Glomerular endothelial cell (primary cell): ENCODE data around the gene CNP. TPM values are rescaled to one million over a fixed set of nuclear protein-coding genes. Genes with fewer than 3 reads are reported as not detected.

Experiments
- DNase-seq: peaks from one replicate; pipeline ENCODE4 v3.0.0-alpha.2; 2011; ENCODE audit warnings: low read depth, low spot score; ENCODE audit errors: extremely low read depth
- total RNA-seq: library from RNA; depleted of rRNA; stranded (reverse); fragments of >200 nt; gene quantifications from 2 replicates; pipeline ENCODE4 v1.2.3, GENCODE V29; 2015

CNP gene
- total RNA-seq, 1 donor from 2014 or later = 97.1 TPM

DNA sequence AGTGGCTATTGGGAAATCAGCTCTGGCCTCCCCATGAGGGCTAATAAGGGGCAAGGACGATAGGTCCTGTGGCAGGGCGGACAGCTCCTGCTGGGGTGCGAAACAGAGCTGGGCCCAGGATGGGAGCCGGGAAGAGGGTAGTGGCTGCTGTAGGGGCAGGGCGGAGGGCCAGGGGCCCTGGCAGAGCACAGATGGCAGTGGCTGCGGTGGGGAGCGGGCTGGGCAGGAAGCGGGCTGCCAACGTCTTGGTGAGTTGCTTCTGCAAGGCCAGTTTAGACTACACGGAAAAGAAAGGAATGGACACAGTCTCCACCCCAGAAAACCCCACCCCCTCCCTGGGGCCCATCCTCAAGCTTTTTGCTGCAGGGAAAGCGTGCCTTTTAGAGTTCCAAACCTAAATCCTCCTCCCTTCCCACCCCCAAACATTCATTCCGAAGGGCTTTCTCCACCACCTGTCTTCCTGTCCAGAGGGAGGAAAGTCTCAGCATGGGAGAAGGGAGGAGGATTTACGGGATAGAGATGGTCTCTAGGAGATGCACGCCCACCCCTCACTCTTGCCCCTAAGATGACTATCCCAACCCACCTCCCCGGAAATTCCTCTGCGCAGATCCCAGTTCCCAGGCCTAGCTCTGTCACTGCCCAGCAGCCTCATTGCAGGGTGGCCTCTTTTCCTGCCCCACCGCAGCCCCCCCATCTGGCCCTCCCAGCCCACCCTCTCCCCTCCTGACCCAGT lies 60.4 kb downstream of the CNP start:
- DNase-seq = no peak

Other genes starting within 250 kb of the CNP start
- gene HAP1, start 232.2 kb upstream of the CNP start, total RNA-seq = 0.99 TPM in 1 of 2 replicates, not detected in the other
- 535 and 764 TPM in 2 replicates for gene JUP, start 180.1 kb upstream of the CNP start, total RNA-seq
- 63.0 and 85.1 TPM in 2 replicates for gene P3H4, start 154.8 kb upstream of the CNP start, total RNA-seq
- gene FKBP10, start 153.8 kb upstream of the CNP start, total RNA-seq = 230 and 241 TPM in 2 replicates
- gene NT5C3B, start 130.6 kb upstream of the CNP start, total RNA-seq = 52.7 and 69.1 TPM in 2 replicates
- not detected in 2 replicates for gene KLHL10, start 129.0 kb upstream of the CNP start, total RNA-seq
- gene KLHL11, start 101.4 kb upstream of the CNP start, total RNA-seq = 15.4 and 15.8 TPM in 2 replicates
- gene ACLY, start 47.8 kb upstream of the CNP start, total RNA-seq = 286 and 388 TPM in 2 replicates
- 0.15 and 0.58 TPM in 2 replicates for gene ODAD4, start 36.2 kb upstream of the CNP start, total RNA-seq
- gene DNAJC7, start 50.6 kb downstream of the CNP start, total RNA-seq = 76.2 and 77.3 TPM in 2 replicates
- 90.9 and 95.7 TPM in 2 replicates for gene NKIRAS2, start 53.3 kb downstream of the CNP start, total RNA-seq
- 0.70 TPM in 1 of 2 replicates, not detected in the other for gene C17orf113, start 83.8 kb downstream of the CNP start, total RNA-seq
- gene ZNF385C, start 131.7 kb downstream of the CNP start, total RNA-seq = not detected in 2 replicates
- gene DHX58, start 145.9 kb downstream of the CNP start, total RNA-seq = 6.5 and 11.3 TPM in 2 replicates
- 24.1 and 26.2 TPM in 2 replicates for gene KAT2A, start 154.6 kb downstream of the CNP start, total RNA-seq
- not detected in 2 replicates for gene HSPB9, start 156.0 kb downstream of the CNP start, total RNA-seq
- 224 and 227 TPM in 2 replicates for gene RAB5C, start 188.2 kb downstream of the CNP start, total RNA-seq
- 0.05 and 0.70 TPM in 2 replicates for gene KCNH4, start 214.3 kb downstream of the CNP start, total RNA-seq
- not detected in 2 replicates for gene HCRT, start 218.7 kb downstream of the CNP start, total RNA-seq
- gene GHDC, start 227.7 kb downstream of the CNP start, total RNA-seq = 13.7 and 14.3 TPM in 2 replicates